GM19035 (cell line): ENCODE data around the gene DLL4.
"Not testable (repeated sequence)": the region's sequence is repeated elsewhere in the genome, so short reads cannot be mapped to it uniquely, and the experiment has no call there.

Source experiments
- ATAC-seq: cut with Tn5 transposase; IDR thresholded peaks from one replicate; pipeline ENCODE4 v1.9.1; 2021; ENCODE audit not compliant: unreplicated experiment

The DLL4 gene

GRCh38 chr15:40957581-40958051 lies 28.5 kb downstream of the DLL4 start:
- ATAC-seq = no peak

- no peak for ATAC-seq
These were observed 29.0 kb downstream of the DLL4 start for GRCh38 chr15:40958146-40958545.

- ATAC-seq = no peak
These were observed 29.6 kb downstream of the DLL4 start for GRCh38 chr15:40958723-40959122.

GRCh38 chr15:40959331-40960141 lies 30.4 kb downstream of the DLL4 start:
- no peak for ATAC-seq

- no peak for ATAC-seq
These were observed 31.2 kb downstream of the DLL4 start for GRCh38 chr15:40960151-40960885.

GRCh38 chr15:40960925-40961324 lies 31.8 kb downstream of the DLL4 start:
- no peak for ATAC-seq

GRCh38 chr15:40961740-40962139 lies 32.6 kb downstream of the DLL4 start:
- not testable (repeated sequence) for ATAC-seq

- not testable (repeated sequence) for ATAC-seq
These were observed 33.2 kb downstream of the DLL4 start for GRCh38 chr15:40962317-40962716.

GRCh38 chr15:40963201-40963600 lies 34.1 kb downstream of the DLL4 start:
- ATAC-seq = no peak

GRCh38 chr15:40964006-40964405 lies 34.9 kb downstream of the DLL4 start:
- no peak for ATAC-seq

- ATAC-seq = no peak
These were observed 35.5 kb downstream of the DLL4 start for GRCh38 chr15:40964634-40965033.

GRCh38 chr15:40968290-40969085 lies 39.3 kb downstream of the DLL4 start:
- no peak for ATAC-seq

- ATAC-seq = no peak
These were observed 40.2 kb downstream of the DLL4 start for GRCh38 chr15:40969363-40969762.

- ATAC-seq = no peak
These were observed 45.7 kb downstream of the DLL4 start for GRCh38 chr15:40974879-40975278.

GRCh38 chr15:40976819-40977218 lies 47.7 kb downstream of the DLL4 start:
- no peak for ATAC-seq

- no peak for ATAC-seq
These were observed 49.0 kb downstream of the DLL4 start for GRCh38 chr15:40978141-40978540.

- no peak for ATAC-seq
These were observed 49.4 kb downstream of the DLL4 start for GRCh38 chr15:40978562-40978961.

- no peak for ATAC-seq
These were observed 52.0 kb downstream of the DLL4 start for GRCh38 chr15:40981186-40981585.

- no peak for ATAC-seq
These were observed 53.7 kb downstream of the DLL4 start for GRCh38 chr15:40982855-40983254.

GRCh38 chr15:40984406-40984805 lies 55.3 kb downstream of the DLL4 start:
- no peak for ATAC-seq

- ATAC-seq = no peak
These were observed 55.8 kb downstream of the DLL4 start for GRCh38 chr15:40984964-40985363.
